SK-N-SH treated with all-trans-retinoic acid at 6 μM for 48 hours (cell line): Measurements from ENCODE around the gene MS4A6A.

ENCODE experiments used
- ATAC-seq: fragments of 200-7000 bp; cut with Tn5 transposase; 3 replicates; pipeline ENCODE4 v1.9.1; 2020; ENCODE audit warnings: mild to moderate bottlenecking, moderate library complexity
- ARNTL ChIP-seq: fragments of 450-650 bp; formaldehyde crosslinking; IDR thresholded peaks from 2 replicates; pipeline ENCODE4 v1.5.0; 2020; ENCODE audit warnings: low read depth, mild to moderate bottlenecking, moderate library complexity, borderline replicate concordance
- BACH2 ChIP-seq: fragments of 250-450 bp; sonication (Bioruptor Pico); IDR thresholded peaks from 2 replicates; pipeline ENCODE4 v1.9.0; 2021; ENCODE audit warnings: mild to moderate bottlenecking, borderline replicate concordance
- CREB5 ChIP-seq: fragments of 250-450 bp; sonication (Bioruptor Pico); IDR thresholded peaks from 2 replicates; pipeline ENCODE4 v1.5.1; 2020; ENCODE audit warnings: low read depth, mild to moderate bottlenecking, moderate library complexity
- CSDC2 ChIP-seq: fragments of 250-450 bp; sonication (Bioruptor Pico); IDR thresholded peaks from 2 replicates; pipeline ENCODE4 v1.5.0; 2020; ENCODE audit warnings: mild to moderate bottlenecking, moderate library complexity
- CSRNP3 ChIP-seq: fragments of 250-450 bp; sonication (Bioruptor Pico); IDR thresholded peaks from 2 replicates; pipeline ENCODE4 v1.5.1; 2021; ENCODE audit warnings: mild to moderate bottlenecking, moderate library complexity
- ESRRG ChIP-seq: fragments of 250-450 bp; sonication (Bioruptor Pico); IDR thresholded peaks from 2 replicates; pipeline ENCODE4 v1.6.1; 2021; ENCODE audit warnings: mild to moderate bottlenecking
- GLIS3 ChIP-seq: fragments of 250-450 bp; sonication (Bioruptor Pico); IDR thresholded peaks from 2 replicates; pipeline ENCODE4 v1.5.0; 2020; ENCODE audit warnings: mild to moderate bottlenecking, moderate library complexity
- ISL1 ChIP-seq: fragments of 250-450 bp; sonication (Bioruptor Pico); IDR thresholded peaks from 2 replicates; pipeline ENCODE4 v2.1.2; 2022; ENCODE audit warnings: mild to moderate bottlenecking, moderate library complexity
- OSR1 ChIP-seq: fragments of 250-450 bp; sonication (Bioruptor Pico); IDR thresholded peaks from 2 replicates; pipeline ENCODE4 v1.8.0; 2022; ENCODE audit warnings: moderate library complexity, mild to moderate bottlenecking, inconsistent platforms
- PATZ1 ChIP-seq: fragments of 250-450 bp; sonication (Bioruptor Pico); IDR thresholded peaks from 2 replicates; pipeline ENCODE4 v1.8.0; 2020; ENCODE audit warnings: mild to moderate bottlenecking, moderate library complexity, borderline replicate concordance
- POU6F1 ChIP-seq: fragments of 250-450 bp; sonication (Bioruptor Pico); IDR thresholded peaks from 2 replicates; pipeline ENCODE4 v1.8.0; 2021; ENCODE audit warnings: low read depth, mild to moderate bottlenecking, moderate library complexity, borderline replicate concordance
- PPARA ChIP-seq: fragments of 250-450 bp; sonication (Bioruptor Pico); IDR thresholded peaks from 2 replicates; pipeline ENCODE4 v1.5.0; 2020; ENCODE audit warnings: mild to moderate bottlenecking, borderline replicate concordance
- RARB ChIP-seq: fragments of 250-450 bp; sonication (Bioruptor Pico); IDR thresholded peaks from 2 replicates; pipeline ENCODE4 v1.8.0; 2021; ENCODE audit warnings: mild to moderate bottlenecking, moderate library complexity
- SNAI2 ChIP-seq: fragments of 250-450 bp; sonication (Bioruptor Pico); IDR thresholded peaks from 2 replicates; pipeline ENCODE4 v1.5.0; 2020; ENCODE audit warnings: mild to moderate bottlenecking, moderate library complexity
- TCF4 ChIP-seq: fragments of 250-450 bp; sonication (Bioruptor Pico); IDR thresholded peaks from 2 replicates; pipeline ENCODE4 v1.8.0; 2021; ENCODE audit warnings: mild to moderate bottlenecking, moderate library complexity, borderline replicate concordance
- TOX ChIP-seq: fragments of 250-450 bp; sonication (Bioruptor Pico); IDR thresholded peaks from 2 replicates; pipeline ENCODE4 v1.8.0; 2021; ENCODE audit warnings: mild to moderate bottlenecking, moderate library complexity, borderline replicate concordance
- TSHZ2 ChIP-seq: fragments of 250-450 bp; sonication (Bioruptor Pico); IDR thresholded peaks from 2 replicates; pipeline ENCODE4 v1.5.0; 2020; ENCODE audit warnings: mild to moderate bottlenecking, moderate library complexity
- ZFP3 ChIP-seq: fragments of 250-450 bp; sonication (Bioruptor Pico); IDR thresholded peaks from 2 replicates; pipeline ENCODE4 v1.5.0; 2020; ENCODE audit warnings: mild to moderate bottlenecking, moderate library complexity
- ZFP30 ChIP-seq: fragments of 450-650 bp; formaldehyde crosslinking; IDR thresholded peaks from 2 replicates; pipeline ENCODE4 v1.5.0; 2022; ENCODE audit warnings: mild to moderate bottlenecking, moderate library complexity
- ZNF70 ChIP-seq: fragments of 450-650 bp; formaldehyde crosslinking; IDR thresholded peaks from 2 replicates; pipeline ENCODE4 v1.5.0; 2020; ENCODE audit warnings: mild to moderate bottlenecking, moderate library complexity
- ZNF8 ChIP-seq: fragments of 450-650 bp; formaldehyde crosslinking; IDR thresholded peaks from 2 replicates; pipeline ENCODE4 v1.5.0; 2020; ENCODE audit warnings: mild to moderate bottlenecking, moderate library complexity

The MS4A6A gene

GRCh38 chr11:60182541-60183330 lies at the start of gene MS4A6A:
TSS of gene MS4A6A (minus strand) at chr11:60183083. CDS start at chr11:60181727, 1,356 bp downstream.
- no peak for ATAC-seq
- TF ChIP-seq SNAI2 (CRISPR knock-in tag) = no peak
- TF ChIP-seq CSDC2 = no peak
- TF ChIP-seq GLIS3 = no peak
- TF ChIP-seq OSR1 (CRISPR knock-in tag) = no peak
- no peak for TF ChIP-seq ZNF8 (CRISPR knock-in tag)
- TF ChIP-seq CREB5 (CRISPR knock-in tag) = no peak
- TF ChIP-seq TOX (CRISPR knock-in tag) = no peak

GRCh38 chr11:60230681-60231080 lies 47.8 kb upstream of the MS4A6A start:
- no peak for ATAC-seq
- TF ChIP-seq PPARA (CRISPR knock-in tag) = no peak
- no peak for TF ChIP-seq RARB (CRISPR knock-in tag)
- no peak for TF ChIP-seq OSR1 (CRISPR knock-in tag)
- no peak for TF ChIP-seq ESRRG (CRISPR knock-in tag)
- no peak for TF ChIP-seq ZNF70 (CRISPR knock-in tag)
- no peak for TF ChIP-seq CSRNP3 (CRISPR knock-in tag)
- no peak for TF ChIP-seq SNAI2 (CRISPR knock-in tag)
- TF ChIP-seq ZFP30 = no peak
- TF ChIP-seq ARNTL (CRISPR knock-in tag) = no peak
- no peak for TF ChIP-seq ZFP3
- TF ChIP-seq TSHZ2 (CRISPR knock-in tag) = no peak
- no peak for TF ChIP-seq CSDC2
- no peak for TF ChIP-seq TOX (CRISPR knock-in tag)
- TF ChIP-seq GLIS3 = no peak
- no peak for TF ChIP-seq TCF4
- TF ChIP-seq CREB5 (CRISPR knock-in tag) = no peak
- TF ChIP-seq BACH2 = no peak
- no peak for TF ChIP-seq ISL1 (CRISPR knock-in tag)
- TF ChIP-seq PATZ1 = no peak

- TF ChIP-seq CSRNP3 (CRISPR knock-in tag) = no peak
- no peak for TF ChIP-seq POU6F1 (CRISPR knock-in tag)
- no peak for TF ChIP-seq CREB5 (CRISPR knock-in tag)
- no peak for TF ChIP-seq SNAI2 (CRISPR knock-in tag)
- no peak for TF ChIP-seq PATZ1
- TF ChIP-seq ZFP3 = no peak
- TF ChIP-seq RARB (CRISPR knock-in tag) = no peak
- no peak for ATAC-seq
These were observed 39.3 kb upstream of the MS4A6A start for GRCh38 chr11:60222141-60222540.
